MCF 10A (cell line): ENCODE data around the gene ACSL1. TPM values are rescaled to one million over a fixed set of nuclear protein-coding genes. Genes with fewer than 3 reads are reported as not detected.

ENCODE experiments used
- BruUV-seq: library from RNA; stranded (reverse); fragments of 400-500 nt; replicated peaks from 2 replicates; lab custom pipeline; 2021; lab: Mats Ljungman, UMichigan
- CTCF ChIA-PET: fragments of 300-600 bp; sonication (Branson Sonifier 250); formaldehyde crosslinking; extraction: SDS; loops from one replicate; lab custom pipeline; 2021; ENCODE audit warnings: antibody characterized with exemption, inconsistent platforms; lab: Yijun Ruan, JAX
- POLR2A ChIA-PET: fragments of 300-600, 350-650 bp; sonication (Branson Sonifier 250); formaldehyde crosslinking; extraction: SDS; loops from one replicate; lab custom pipeline; 2020; ENCODE audit warnings: antibody characterized with exemption, inconsistent platforms; lab: Yijun Ruan, JAX
- DNase-seq: peaks from one replicate; pipeline ENCODE4 v3.0.0-alpha.2; 2018; ENCODE audit not compliant: unreplicated experiment
- H3K27ac Mint-ChIP-seq: one replicate; pipeline ENCODE4 v1.8.0; 2022; ENCODE audit warnings: mild to moderate bottlenecking, low read depth, mixed read lengths; ENCODE audit not compliant: unreplicated experiment
- H3K27me3 Mint-ChIP-seq: one replicate; pipeline ENCODE4 v1.8.0; 2022; ENCODE audit warnings: mixed read lengths; ENCODE audit not compliant: insufficient read depth, unreplicated experiment
- H3K36me3 Mint-ChIP-seq: one replicate; pipeline ENCODE4 v1.8.0; 2022; ENCODE audit warnings: mild to moderate bottlenecking, moderate library complexity, mixed read lengths; ENCODE audit not compliant: insufficient read depth, unreplicated experiment
- H3K4me1 Mint-ChIP-seq: one replicate; pipeline ENCODE4 v1.8.0; 2022; ENCODE audit warnings: mixed read lengths; ENCODE audit not compliant: insufficient read depth, unreplicated experiment
- H3K4me3 Mint-ChIP-seq: one replicate; pipeline ENCODE4 v1.8.0; 2022; ENCODE audit warnings: mild to moderate bottlenecking, moderate library complexity, mixed read lengths; ENCODE audit not compliant: unreplicated experiment
- H3K9me3 Mint-ChIP-seq: one replicate; pipeline ENCODE4 v1.8.0; 2022; ENCODE audit warnings: mixed read lengths; ENCODE audit not compliant: unreplicated experiment
- CTCF ChIP-seq: fragments of 200-600 bp; IDR thresholded peaks from one replicate; pipeline ENCODE4 v1.8.0; 2022; ENCODE audit warnings: antibody characterized with exemption, mild to moderate bottlenecking; ENCODE audit not compliant: unreplicated experiment
- intact Hi-C: fragments of 100-400 bp; cut with micrococcal nuclease; formaldehyde crosslinking; loops from 2 replicates; pipeline ENCODE4 v1.14.1; 2022
- total RNA-seq: library from RNA; stranded (reverse); gene quantifications from 2 replicates; pipeline ENCODE4 v1.2.3, GENCODE V29; 2022

ACSL1 gene
- total RNA-seq, 1 experiment from 2014 or later = 105 TPM

- H3K36me3 Mint-ChIP-seq = peaks cover 46% of the 10 kb centered on the region
- DNase-seq = no peak
- no peaks in the 10 kb centered on the region for H3K9me3 Mint-ChIP-seq
- peaks cover 71% of the 10 kb centered on the region for H3K4me1 Mint-ChIP-seq
- intact Hi-C loops = no loop called here
- CTCF ChIA-PET = interaction anchor here (0.6 to 1.0 kb wide), 4 partner anchors 12 to 400 kb away, joined by 3 read pairs; no protein-coding TSS in a partner anchor
- no TSS peak for BruUV-seq
- no peak overlapping the region for H3K4me3 Mint-ChIP-seq
- no peak overlapping the region for H3K27ac Mint-ChIP-seq
- POLR2A ChIA-PET = interaction anchor here (0.5 to 3.1 kb wide), 9 partner anchors 8 to 90 kb away, joined by 3 to 31 read pairs (median 3); no protein-coding TSS in a partner anchor
- no peaks in the 10 kb centered on the region for H3K27me3 Mint-ChIP-seq
- no peak for TF ChIP-seq CTCF
Measured at GRCh38 chr4:184806711-184807110, 19.1 kb downstream of the ACSL1 start.

- Mint-ChIP-seq H3K4me3 (peak overlapping the region; percentile 72), H3K36me3 (peaks cover 49% of the 10 kb centered on the region), H3K27ac (no peak overlapping the region), H3K27me3 (no peaks in the 10 kb centered on the region), H3K4me1 (peaks cover 71% of the 10 kb centered on the region), H3K9me3 (no peaks in the 10 kb centered on the region)
- ChIA-PET CTCF (interaction anchor here (0.6 to 1.1 kb wide), 4 partner anchors 11 to 93 kb away, joined by 3 read pairs; no protein-coding TSS in a partner anchor), POLR2A (interaction anchor here (0.6 to 3.1 kb wide), 10 partner anchors 8 to 108 kb away, joined by 3 to 31 read pairs (median 4); partner anchors contain the start of gene CENPU)
- DNase-seq = no peak
- no peak for TF ChIP-seq CTCF
- intact Hi-C loops = no loop called here
- BruUV-seq = no TSS peak
Measured at GRCh38 chr4:184806229-184806550, 19.6 kb downstream of the ACSL1 start.

- H3K27me3 Mint-ChIP-seq = no peaks in the 10 kb centered on the region
Measured at GRCh38 chr4:184805462-184806228, 20.1 kb downstream of the ACSL1 start.

More at GRCh38 chr4:184805462-184806228, 20.1 kb downstream of the ACSL1 start:
- no TSS peak for BruUV-seq
- Mint-ChIP-seq H3K4me3 (peak overlapping the region; percentile 72), H3K9me3 (no peaks in the 10 kb centered on the region), H3K4me1 (peaks cover 69% of the 10 kb centered on the region), H3K27ac (peak overlapping the region; percentile 43), H3K36me3 (peaks cover 46% of the 10 kb centered on the region)
- ChIA-PET CTCF (interaction anchor here (1.1 kb wide), 1 partner anchor 15 kb away, joined by 3 read pairs; no protein-coding TSS in a partner anchor), POLR2A (interaction anchor here (0.6 to 3.1 kb wide), 8 partner anchors 9 to 109 kb away, joined by 3 to 31 read pairs (median 6); partner anchors contain the start of gene CENPU)
- no peak for TF ChIP-seq CTCF
- intact Hi-C loops = no loop called here
- peak; percentile 61 for DNase-seq
